Kidney (tissue), 14 donors: ENCODE results near the gene KCNH2. TPM values are rescaled to one million over a fixed set of nuclear protein-coding genes. Genes with fewer than 3 reads are reported as not detected.

Experiments used
- DNase-seq, 5 donors: peaks; one replicate each; pipeline ENCODE4 v3.0.0-alpha.2; 2013 to 2020
- FAIRE-seq: peaks from 2 replicates; lab custom pipeline; 2012; peaks lifted over from hg19 to GRCh38; lab: Jason Lieb, UNC
- H3K27ac ChIP-seq, 2 donors: one replicate each; pipeline ENCODE4 v1.7.0; 2013; ENCODE audit warnings: low read depth in 2 of 2, low read length in 2 of 2, inconsistent platforms in 1 of 2
- H3K27me3 ChIP-seq: one replicate; pipeline ENCODE4 v1.7.1; 2013; ENCODE audit warnings: low read length, inconsistent platforms; ENCODE audit not compliant: control insufficient read depth, insufficient read depth
- H3K36me3 ChIP-seq, 3 donors: one replicate each; pipeline versions ENCODE4 v1.7.0 to v1.7.1; 2013; ENCODE audit warnings: low read length in 3 of 3, control low read depth in 1 of 3, inconsistent platforms in 1 of 3; ENCODE audit not compliant: insufficient read depth in 3 of 3, control insufficient read depth in 2 of 3
- H3K4me1 ChIP-seq, 3 donors: one replicate each; pipeline versions ENCODE4 v1.7.0 to v1.7.1; 2013; ENCODE audit warnings: low read length in 3 of 3, inconsistent platforms in 1 of 3, low read depth in 1 of 3; ENCODE audit not compliant: control insufficient read depth in 2 of 3, insufficient read depth in 2 of 3
- H3K4me3 ChIP-seq, 3 donors: one replicate each; pipeline versions ENCODE4 v1.7.0 to v1.8.1; 2013; ENCODE audit warnings: low read length in 3 of 3, control low read depth in 1 of 3, inconsistent platforms in 1 of 3
- H3K9ac ChIP-seq, 3 donors: one replicate each; pipeline versions ENCODE4 v1.7.0 to v1.7.1; 2013; ENCODE audit warnings: low read length in 3 of 3, control low read depth in 1 of 3, inconsistent platforms in 1 of 3
- H3K9me3 ChIP-seq, 3 donors: one replicate each; pipeline versions ENCODE4 v1.7.0 to v1.7.1; 2013; ENCODE audit warnings: low read length in 3 of 3, control low read depth in 1 of 3, inconsistent platforms in 1 of 3; ENCODE audit not compliant: control insufficient read depth in 2 of 3, insufficient read depth in 1 of 3
- intact Hi-C: fragments of 100-400 bp; cut with DNase I; formaldehyde crosslinking; loops from one replicate; pipeline ENCODE4 v1.11.1; 2022
- polyA plus RNA-seq: library from polyadenylated mRNA; stranded (reverse); fragments of 350-450 nt; fragmentation: Illumina TruSeq; extraction: RNeasy Lipid Tissue Mini Kit (QIAGEN cat#74804); gene quantifications from one replicate; pipeline ENCODE4 v1.2.3, GENCODE V29; 2014; ENCODE audit warnings: low read depth, low replicate concordance; ENCODE audit not compliant: insufficient read depth
- total RNA-seq: library from RNA; stranded (reverse); fragmentation: NEBNext Ultra II Directional; extraction: Animal tissue kit (Norgen Biotek cat#: 25700); gene quantifications from one replicate; pipeline ENCODE4 v1.2.1, GENCODE V29; 2021
- TF ChIP-seq, protein P1 (sequence below): IDR thresholded peaks from 3 replicates; pipeline ENCODE4 v1.5.1; 2012; ENCODE audit warnings: mild to moderate bottlenecking, moderate library complexity, borderline replicate concordance; ENCODE audit not compliant: insufficient read depth; ENCODE audit errors: extremely low read depth
- donor health status: control.
- donor health status: control.
- donor health status: control.
- donor health status: control.
- donor health status: control.
- donor health status: DM: yes; HTN: yes; CAD: no.
- donor health status: Normal renal cell carcinoma (clear cell type).

The KCNH2 gene
- total and polyA plus RNA-seq, 2 donors from 2014 or later, result 1.3 to 1.5 TPM

DNA sequence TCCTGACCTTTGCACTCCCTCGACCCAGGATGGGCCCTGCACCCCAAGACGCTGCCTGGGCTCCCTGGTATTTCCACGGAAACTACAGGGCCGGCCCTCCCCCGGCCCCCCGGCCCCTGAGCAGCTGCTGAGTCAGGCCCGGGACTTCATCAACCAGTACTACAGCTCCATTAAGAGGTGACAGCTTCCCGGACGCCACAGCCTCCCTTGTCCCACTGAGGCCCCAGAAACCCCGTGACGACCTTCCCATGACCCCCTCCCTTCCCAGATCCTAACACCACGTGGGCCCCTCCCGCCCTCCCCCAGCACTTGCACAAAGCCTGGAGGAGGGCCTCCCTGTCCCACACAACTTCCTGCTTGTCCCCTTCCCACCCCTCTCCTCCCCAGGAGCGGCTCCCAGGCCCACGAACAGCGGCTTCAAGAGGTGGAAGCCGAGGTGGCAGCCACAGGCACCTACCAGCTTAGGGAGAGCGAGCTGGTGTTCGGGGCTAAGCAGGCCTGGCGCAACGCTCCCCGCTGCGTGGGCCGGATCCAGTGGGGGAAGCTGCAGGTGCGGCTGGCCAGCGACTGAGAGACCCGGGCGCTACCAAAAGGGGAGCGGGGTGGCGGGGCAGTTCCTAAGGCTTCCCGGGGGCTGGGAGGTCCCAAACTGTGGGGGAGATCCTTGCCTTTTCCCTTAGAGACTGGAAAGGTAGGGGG is 18.4 kb upstream of the KCNH2 start:
- H3K4me1 ChIP-seq, result no peaks in the 10 kb centered on the region
- TF ChIP-seq, protein P1, sequence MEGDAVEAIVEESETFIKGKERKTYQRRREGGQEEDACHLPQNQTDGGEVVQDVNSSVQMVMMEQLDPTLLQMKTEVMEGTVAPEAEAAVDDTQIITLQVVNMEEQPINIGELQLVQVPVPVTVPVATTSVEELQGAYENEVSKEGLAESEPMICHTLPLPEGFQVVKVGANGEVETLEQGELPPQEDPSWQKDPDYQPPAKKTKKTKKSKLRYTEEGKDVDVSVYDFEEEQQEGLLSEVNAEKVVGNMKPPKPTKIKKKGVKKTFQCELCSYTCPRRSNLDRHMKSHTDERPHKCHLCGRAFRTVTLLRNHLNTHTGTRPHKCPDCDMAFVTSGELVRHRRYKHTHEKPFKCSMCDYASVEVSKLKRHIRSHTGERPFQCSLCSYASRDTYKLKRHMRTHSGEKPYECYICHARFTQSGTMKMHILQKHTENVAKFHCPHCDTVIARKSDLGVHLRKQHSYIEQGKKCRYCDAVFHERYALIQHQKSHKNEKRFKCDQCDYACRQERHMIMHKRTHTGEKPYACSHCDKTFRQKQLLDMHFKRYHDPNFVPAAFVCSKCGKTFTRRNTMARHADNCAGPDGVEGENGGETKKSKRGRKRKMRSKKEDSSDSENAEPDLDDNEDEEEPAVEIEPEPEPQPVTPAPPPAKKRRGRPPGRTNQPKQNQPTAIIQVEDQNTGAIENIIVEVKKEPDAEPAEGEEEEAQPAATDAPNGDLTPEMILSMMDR, result no peak
- DNase-seq (peak in 4 of 5 donors; percentile 55 to 73 (median 73)), FAIRE-seq (no peak)
- H3K27ac ChIP-seq, result no peak overlapping the region
- no peaks in the 10 kb centered on the region for H3K27me3 ChIP-seq
- intact Hi-C loops, result no loop called here
- no peak overlapping the region for H3K9ac ChIP-seq
- no peaks in the 10 kb centered on the region for H3K36me3 ChIP-seq
- H3K4me3 ChIP-seq, result no peak overlapping the region
- H3K9me3 ChIP-seq, result no peaks in the 10 kb centered on the region

DNA sequence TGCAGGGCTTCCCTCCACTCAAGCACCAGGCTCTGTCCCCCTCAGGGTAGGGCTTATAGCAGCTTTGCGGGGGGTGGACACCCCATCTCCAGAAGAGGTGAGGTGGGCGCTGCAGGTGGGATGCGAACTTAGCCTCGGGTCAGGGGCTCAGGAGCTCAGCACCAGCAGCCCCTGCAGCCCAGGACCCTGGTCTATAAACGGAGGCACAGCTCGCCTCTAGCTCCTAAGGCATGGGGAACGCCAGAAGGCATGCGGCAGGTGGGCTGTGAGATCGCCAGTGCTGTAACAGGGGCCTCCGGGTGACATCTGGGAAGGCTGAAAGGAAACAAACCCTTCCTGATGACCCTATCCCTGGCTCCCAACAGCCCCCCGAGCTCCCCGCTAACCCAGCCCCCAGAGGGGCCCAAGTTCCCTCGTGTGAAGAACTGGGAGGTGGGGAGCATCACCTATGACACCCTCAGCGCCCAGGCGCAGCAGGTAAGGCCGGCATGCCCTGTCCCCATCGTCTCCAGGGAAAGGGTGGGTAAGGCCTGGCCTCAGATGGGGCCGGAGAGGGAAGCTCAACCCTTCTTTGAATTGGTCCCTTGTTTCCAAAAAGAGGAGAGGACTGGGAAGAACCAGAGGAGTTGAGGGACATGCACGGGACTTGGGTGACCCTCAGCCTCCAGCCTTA is 16.9 kb upstream of the KCNH2 start:
- FAIRE-seq, result no peak
- DNase-seq, result no peak
- H3K4me3 ChIP-seq, result peak overlapping the region in 1 of 3 donors; percentile 49

DNA sequence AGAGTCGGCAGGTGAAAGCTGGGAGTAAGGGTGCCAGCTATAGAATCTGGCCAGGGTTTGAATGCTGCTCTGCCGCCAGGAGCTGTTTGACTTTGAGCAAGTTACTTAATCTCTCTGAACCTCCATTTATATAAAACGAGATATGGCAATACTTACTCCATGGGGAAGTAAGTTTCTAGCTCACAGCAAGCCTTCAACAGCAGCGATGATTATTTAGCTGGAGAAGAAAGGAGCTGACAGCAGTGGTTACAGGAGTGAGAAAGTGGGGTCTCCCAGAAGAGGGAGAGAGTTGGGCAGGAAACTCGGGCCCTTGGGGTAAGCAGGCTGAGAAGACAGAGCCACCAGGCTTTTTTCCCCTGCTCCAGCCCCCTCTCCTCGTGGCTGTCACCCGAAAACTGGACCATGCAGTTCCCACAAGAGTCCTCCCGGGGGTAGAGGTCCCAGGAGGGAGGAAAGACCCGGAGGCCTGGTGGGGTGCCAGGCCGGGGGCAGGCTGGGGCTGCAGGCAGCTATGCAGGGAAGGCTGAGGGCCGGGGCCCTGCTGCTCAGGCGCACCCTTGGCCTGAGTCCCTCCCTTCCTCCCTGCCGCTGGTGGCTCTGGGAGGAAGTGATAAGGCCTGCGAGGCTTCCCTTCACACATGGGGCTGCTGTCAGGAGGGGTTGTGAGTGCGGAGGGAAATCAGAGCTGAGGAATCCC is 16.2 kb upstream of the KCNH2 start:
- peaks cover 0 to 3% (median 2%) of the 10 kb centered on the region in 3 donors for H3K9me3 ChIP-seq
- H3K4me3 ChIP-seq, result peak overlapping the region in 2 of 3 donors; percentile 42 to 49
- no peaks in the 10 kb centered on the region for H3K27me3 ChIP-seq
- no peaks in the 10 kb centered on the region for H3K4me1 ChIP-seq
- H3K36me3 ChIP-seq, result no peaks in the 10 kb centered on the region
- H3K9ac ChIP-seq, result no peak overlapping the region
- no peak overlapping the region for H3K27ac ChIP-seq
- DNase-seq, result peak in 2 of 5 donors; percentile 79 to 83
- TF ChIP-seq, protein P1, result no peak
- FAIRE-seq, result no peak
- intact Hi-C loops, result no loop called here

More for the DNA sequence above, 16.9 kb upstream of the KCNH2 start:
- TF ChIP-seq, protein P1, result no peak
- no peak overlapping the region for H3K9ac ChIP-seq
- peaks cover 0 to 2% (median 0%) of the 10 kb centered on the region in 3 donors for H3K9me3 ChIP-seq
- intact Hi-C loops, result no loop called here
- H3K36me3 ChIP-seq, result no peaks in the 10 kb centered on the region
- H3K27me3 ChIP-seq, result no peaks in the 10 kb centered on the region
- no peaks in the 10 kb centered on the region for H3K4me1 ChIP-seq
- no peak overlapping the region for H3K27ac ChIP-seq
